ENCODE results near the gene GPR26.

GPR26 gene

GRCh38 chr10:123645615-123646014 is 20.5 kb upstream of the GPR26 start:
- DNase-seq (ENCODE audit: low spot score): no peak

- DNase-seq (ENCODE audit: low spot score): no peak
These were observed 17.6 kb upstream of the GPR26 start for GRCh38 chr10:123648595-123648994.

GRCh38 chr10:123649676-123650075 is 16.5 kb upstream of the GPR26 start:
- no peak for DNase-seq (ENCODE audit: low spot score)

DNA sequence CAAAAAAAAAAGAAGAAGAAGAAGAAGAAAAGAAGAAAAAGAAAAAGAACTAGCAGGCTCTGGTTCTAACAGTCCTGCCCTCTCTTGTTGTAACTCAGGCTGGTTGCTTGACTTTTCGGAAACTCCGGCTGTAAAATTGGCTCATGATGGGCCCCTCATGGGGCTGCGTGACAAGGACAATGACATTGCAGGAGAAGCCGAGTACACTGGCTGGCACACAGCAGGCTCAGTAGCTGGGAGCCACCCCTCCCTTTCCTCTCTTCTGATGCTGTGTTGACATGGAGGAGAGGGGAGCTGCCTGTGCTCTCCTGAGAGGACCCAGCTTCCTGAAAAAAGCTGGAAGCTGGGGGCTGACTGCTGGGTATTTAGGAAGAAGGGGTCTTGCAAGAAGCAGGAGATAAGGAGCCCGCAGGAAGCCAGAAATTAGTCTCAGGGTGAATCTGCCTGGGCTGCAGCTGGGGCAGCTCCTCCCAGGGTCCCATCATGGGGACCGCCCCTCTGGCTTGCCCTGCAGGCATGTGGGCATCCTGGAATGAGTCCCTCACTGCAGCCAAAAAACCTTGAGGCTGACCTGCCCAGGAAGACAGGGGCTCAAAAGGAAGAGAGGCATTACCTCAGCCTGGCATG is 14.6 kb upstream of the GPR26 start:
- DNase-seq (ENCODE audit: low spot score): no peak

- no peak for DNase-seq (ENCODE audit: low spot score)
These were observed 10.4 kb upstream of the GPR26 start for GRCh38 chr10:123655751-123656150.

DNA sequence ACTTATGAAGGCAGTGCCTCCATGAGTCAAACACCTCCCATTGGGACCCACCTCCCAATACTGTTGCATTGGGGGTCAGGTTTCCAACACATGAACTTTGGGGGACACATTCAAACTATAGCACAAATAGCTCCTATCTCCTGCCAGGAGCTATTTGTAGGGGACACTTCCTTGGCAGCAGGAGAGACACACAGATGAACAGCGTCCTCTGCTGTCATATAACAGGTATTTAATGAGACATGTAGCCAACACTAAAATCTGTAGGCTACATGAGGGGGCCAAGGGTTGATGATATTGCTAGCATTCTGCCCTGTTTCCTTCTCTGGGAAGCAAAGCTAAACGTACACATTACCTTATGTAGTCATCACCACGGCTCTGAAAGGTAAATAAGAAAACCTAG is 2.6 kb upstream of the GPR26 start:
- DNase-seq (ENCODE audit: low spot score): no peak

- no peak for DNase-seq (ENCODE audit: low spot score)
These were observed 466 bp upstream of the GPR26 start for GRCh38 chr10:123665491-123666286.

- no peak for DNase-seq (ENCODE audit: low spot score)
These were observed 3.7 kb downstream of the GPR26 start for GRCh38 chr10:123669886-123670285.

DNA sequence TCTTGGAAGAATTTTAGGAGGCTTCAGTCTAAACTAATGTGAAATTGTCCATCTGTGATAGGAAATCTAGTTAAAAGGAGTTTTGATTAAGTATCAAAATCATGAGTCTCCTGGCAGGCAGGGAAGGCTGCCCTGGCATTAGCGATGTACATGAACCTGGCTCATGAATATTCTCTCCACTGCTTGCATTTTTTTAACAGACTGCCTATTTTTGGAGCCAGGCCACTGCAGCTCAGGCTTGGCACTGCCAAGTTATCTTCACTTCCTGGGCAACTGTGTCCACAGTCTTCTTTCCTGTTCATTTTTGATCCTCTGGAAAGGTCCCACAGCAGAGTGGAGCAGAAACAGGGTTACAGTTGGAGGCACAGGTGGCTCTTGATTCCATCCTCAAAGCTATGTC is 7.0 kb downstream of the GPR26 start:
- no peak for DNase-seq (ENCODE audit: low spot score)

GRCh38 chr10:123674741-123675140 is 8.6 kb downstream of the GPR26 start:
- DNase-seq (ENCODE audit: low spot score): no peak

- DNase-seq (ENCODE audit: low spot score): no peak
These were observed 9.7 kb downstream of the GPR26 start for GRCh38 chr10:123675811-123676210.

DNA sequence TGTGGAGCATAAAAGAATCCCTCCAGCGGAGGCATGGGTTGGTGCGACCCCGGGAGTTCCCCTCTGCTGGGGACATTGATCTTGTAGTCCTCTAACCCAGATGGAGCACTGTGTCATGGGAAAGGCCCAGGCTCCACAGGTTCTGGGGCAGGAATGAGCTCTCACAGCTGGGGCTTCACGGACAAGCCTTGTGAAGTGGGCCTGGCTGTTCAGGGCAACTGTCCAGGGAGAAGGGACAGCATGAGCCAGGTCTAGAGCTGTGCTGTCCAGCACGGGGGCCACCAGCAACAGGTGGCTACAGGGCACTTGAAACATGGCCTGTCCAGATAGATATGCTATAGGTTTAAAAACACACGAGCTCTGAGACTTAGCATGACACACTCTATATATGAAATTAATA is 11.4 kb downstream of the GPR26 start:
- no peak for DNase-seq (ENCODE audit: low spot score)

GRCh38 chr10:123678376-123678775 is 12.2 kb downstream of the GPR26 start:
- no peak for DNase-seq (ENCODE audit: low spot score)

DNA sequence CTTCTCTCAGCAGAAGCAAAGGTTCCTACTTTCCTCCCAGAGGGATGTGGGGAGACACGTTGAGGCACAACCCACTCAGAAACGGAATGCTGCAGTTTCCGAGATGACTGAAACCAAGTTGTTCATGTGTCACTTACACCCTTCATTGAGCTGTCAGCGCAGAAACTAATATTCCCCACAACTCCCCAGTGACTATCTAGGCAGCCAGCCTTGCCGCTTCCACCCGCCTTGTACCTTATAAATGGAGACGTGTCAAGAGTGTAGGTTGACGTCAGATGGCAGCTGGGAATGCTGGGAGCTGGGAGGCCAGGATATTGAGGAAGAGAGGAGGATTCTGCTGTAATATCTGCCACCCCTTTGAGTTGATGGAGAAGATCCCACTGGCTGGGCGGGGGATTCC is 15.1 kb downstream of the GPR26 start:
- DNase-seq (ENCODE audit: low spot score): no peak

GRCh38 chr10:123682477-123682876 is 16.3 kb downstream of the GPR26 start:
- no peak for DNase-seq (ENCODE audit: low spot score)

DNA sequence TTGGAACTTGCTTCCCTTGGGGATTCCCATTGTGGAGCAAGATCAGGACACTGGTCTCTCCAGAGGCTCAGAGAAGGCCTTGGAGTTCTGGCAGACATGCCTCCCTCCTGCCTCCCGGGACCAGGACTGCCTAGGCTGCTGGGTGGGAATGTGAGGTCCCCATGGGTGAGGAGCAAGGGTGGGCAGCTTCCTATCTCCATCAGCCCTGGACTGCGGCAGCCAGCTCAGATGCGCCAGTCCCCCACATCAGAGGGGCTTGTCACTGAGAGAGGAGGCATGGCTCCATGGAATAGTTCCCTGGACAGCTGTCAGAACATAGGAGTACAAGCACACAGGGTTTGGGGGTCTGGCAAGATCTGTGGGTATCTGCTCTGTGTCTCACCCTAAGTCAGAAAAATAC is 17.3 kb downstream of the GPR26 start:
- no peak for DNase-seq (ENCODE audit: low spot score)

GRCh38 chr10:123683865-123684264 is 17.7 kb downstream of the GPR26 start:
- DNase-seq (ENCODE audit: low spot score): no peak

GRCh38 chr10:123685260-123685659 is 19.1 kb downstream of the GPR26 start:
- DNase-seq (ENCODE audit: low spot score): no peak

GRCh38 chr10:123687758-123688157 is 21.6 kb downstream of the GPR26 start:
- no peak for DNase-seq (ENCODE audit: low spot score)

- no peak for DNase-seq (ENCODE audit: low spot score)
These were observed 23.7 kb downstream of the GPR26 start for GRCh38 chr10:123689880-123690279.

DNA sequence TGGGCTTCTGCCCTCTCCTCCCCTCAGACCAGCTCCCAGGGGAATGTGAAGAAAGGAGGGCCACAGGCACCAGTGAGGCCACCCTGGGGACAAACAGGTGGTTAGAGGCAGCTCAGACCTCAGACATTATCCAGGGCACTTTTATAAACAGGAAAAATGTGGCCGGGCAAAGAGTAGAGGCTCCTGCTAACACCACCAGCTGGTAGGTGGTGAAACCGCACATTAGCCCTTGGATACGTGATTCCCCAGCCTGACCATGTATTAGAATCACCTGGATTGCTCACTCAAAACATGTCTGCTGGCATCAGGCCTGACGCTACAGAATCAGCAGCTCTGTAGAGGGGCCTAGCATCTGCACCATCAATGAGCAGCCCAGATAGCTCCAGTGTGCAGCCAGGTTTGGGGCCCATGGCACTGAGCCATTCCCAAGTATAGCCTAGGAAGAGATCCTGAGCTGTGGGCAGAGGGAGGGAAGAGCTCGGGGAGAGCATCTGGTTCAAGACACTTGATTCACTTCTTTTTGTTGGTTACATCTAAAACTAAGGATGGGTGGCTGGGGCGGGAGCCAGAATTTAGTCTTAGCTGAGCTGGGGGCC is 37.1 kb downstream of the GPR26 start:
- no peak for DNase-seq (ENCODE audit: low spot score)

DNA sequence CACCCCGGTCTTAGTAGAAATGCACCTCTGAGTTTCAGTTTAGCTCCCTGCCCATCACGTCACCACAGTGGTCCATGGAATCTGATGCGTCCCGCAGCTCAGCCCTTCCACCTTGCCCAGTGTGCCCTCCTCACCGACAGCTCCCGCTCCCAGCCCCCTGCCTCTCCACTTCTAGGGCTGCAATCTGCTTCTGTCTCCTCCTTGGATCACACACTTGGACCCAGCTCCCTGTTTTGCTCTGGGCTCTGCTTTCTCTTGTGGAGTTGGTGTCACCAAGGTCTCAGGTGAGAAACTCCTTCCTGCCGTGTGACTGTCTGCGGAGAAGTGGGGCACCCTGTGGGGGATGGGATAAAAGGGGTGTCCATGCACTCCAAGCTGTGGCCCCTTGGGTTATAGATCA is 37.9 kb downstream of the GPR26 start:
- no peak for DNase-seq (ENCODE audit: low spot score)

- DNase-seq (ENCODE audit: low spot score): no peak
These were observed 38.7 kb downstream of the GPR26 start for GRCh38 chr10:123704812-123705211.

- no peak for DNase-seq (ENCODE audit: low spot score)
These were observed 40.1 kb downstream of the GPR26 start for GRCh38 chr10:123706236-123706635.

Measured in SW480 (cell line).